ENCODE measurements around the gene RXRA. TPM values are rescaled to one million over a fixed set of nuclear protein-coding genes. Genes with fewer than 3 reads are reported as not detected.

RXRA gene
- total RNA-seq, 1 donor from 2014 or later: 66.9 TPM

- Mint-ChIP-seq H3K27me3 (no peaks in the 10 kb centered on the region), H3K4me1 (ENCODE audit: unreplicated experiment) (peaks cover 5% of the 10 kb centered on the region), H3K4me3 (no peak overlapping the region), H3K36me3 (no peaks in the 10 kb centered on the region), H3K9me3 (no peaks in the 10 kb centered on the region), H3K27ac (no peak overlapping the region)
- no peak for TF ChIP-seq CTCF (conservative IDR thresholded peaks at IDR 0.05)
- DNase-seq (ENCODE audit: extremely low spot score, unreplicated experiment): no peak
These were observed 95.6 kb downstream of the RXRA start for GRCh38 chr9:134421888-134422287.

GRCh38 chr9:134422301-134423090 is 96.2 kb downstream of the RXRA start:
- Mint-ChIP-seq H3K36me3 (no peaks in the 10 kb centered on the region), H3K27ac (no peak overlapping the region), H3K9me3 (no peaks in the 10 kb centered on the region), H3K4me3 (no peak overlapping the region), H3K4me1 (ENCODE audit: unreplicated experiment) (peaks cover 5% of the 10 kb centered on the region), H3K27me3 (no peaks in the 10 kb centered on the region)
- no peak for TF ChIP-seq CTCF (conservative IDR thresholded peaks at IDR 0.05)
- DNase-seq (ENCODE audit: extremely low spot score, unreplicated experiment): no peak

GRCh38 chr9:134423166-134423565 is 96.9 kb downstream of the RXRA start:
- H3K36me3 Mint-ChIP-seq: no peaks in the 10 kb centered on the region
- no peaks in the 10 kb centered on the region for H3K9me3 Mint-ChIP-seq
- TF ChIP-seq CTCF (conservative IDR thresholded peaks at IDR 0.05): no peak
- peaks cover 5% of the 10 kb centered on the region for H3K4me1 Mint-ChIP-seq (ENCODE audit: unreplicated experiment)
- H3K4me3 Mint-ChIP-seq: no peak overlapping the region
- no peak for DNase-seq (ENCODE audit: extremely low spot score, unreplicated experiment)
- H3K27me3 Mint-ChIP-seq: no peaks in the 10 kb centered on the region
- no peak overlapping the region for H3K27ac Mint-ChIP-seq

GRCh38 chr9:134423749-134424148 is 97.5 kb downstream of the RXRA start:
- Mint-ChIP-seq H3K4me3 (no peak overlapping the region), H3K27ac (no peak overlapping the region), H3K4me1 (ENCODE audit: unreplicated experiment) (peaks cover 5% of the 10 kb centered on the region), H3K27me3 (no peaks in the 10 kb centered on the region), H3K9me3 (no peaks in the 10 kb centered on the region), H3K36me3 (no peaks in the 10 kb centered on the region)
- DNase-seq (ENCODE audit: extremely low spot score, unreplicated experiment): no peak
- no peak for TF ChIP-seq CTCF (conservative IDR thresholded peaks at IDR 0.05)

- DNase-seq (ENCODE audit: extremely low spot score, unreplicated experiment): no peak
- Mint-ChIP-seq H3K36me3 (no peaks in the 10 kb centered on the region), H3K4me1 (ENCODE audit: unreplicated experiment) (peaks cover 5% of the 10 kb centered on the region), H3K27me3 (no peaks in the 10 kb centered on the region), H3K4me3 (no peak overlapping the region), H3K9me3 (no peaks in the 10 kb centered on the region), H3K27ac (no peak overlapping the region)
- TF ChIP-seq CTCF (conservative IDR thresholded peaks at IDR 0.05): no peak
These were observed 98.6 kb downstream of the RXRA start for GRCh38 chr9:134424818-134425217.

Data from type B pancreatic cell (in vitro differentiated cells).